Dendritic cell treated with granulocyte-macrophage colony-stimulating factor and Interleukin-4, amounts not matched to agents 40 ng/mL and 50 ng/mL, for 4 days (primary cell): Measurements from ENCODE around the gene ZFYVE28.

ENCODE experiments used
- H3K27ac Mint-ChIP-seq: one replicate; pipeline ENCODE4 v1.8.0; 2022; ENCODE audit warnings: mild to moderate bottlenecking, mixed read lengths
- H3K27me3 Mint-ChIP-seq: one replicate; pipeline ENCODE4 v1.8.0; 2022; ENCODE audit warnings: mild to moderate bottlenecking, mixed read lengths
- H3K36me3 Mint-ChIP-seq: one replicate; pipeline ENCODE4 v1.8.0; 2022; ENCODE audit warnings: low read depth, mixed read lengths
- H3K4me1 Mint-ChIP-seq: one replicate; pipeline ENCODE4 v1.8.0; 2022; ENCODE audit warnings: low read depth, mixed read lengths
- H3K4me3 Mint-ChIP-seq: one replicate; pipeline ENCODE4 v1.8.0; 2022; ENCODE audit warnings: mild to moderate bottlenecking, moderate library complexity, mixed read lengths
- H3K9me3 Mint-ChIP-seq: one replicate; pipeline ENCODE4 v1.8.0; 2022; ENCODE audit warnings: mixed read lengths
- intact Hi-C: fragments of 100-400 bp; cut with micrococcal nuclease; formaldehyde crosslinking; loops from one replicate; pipeline ENCODE4 v1.15.0; 2022

The ZFYVE28 gene

DNA sequence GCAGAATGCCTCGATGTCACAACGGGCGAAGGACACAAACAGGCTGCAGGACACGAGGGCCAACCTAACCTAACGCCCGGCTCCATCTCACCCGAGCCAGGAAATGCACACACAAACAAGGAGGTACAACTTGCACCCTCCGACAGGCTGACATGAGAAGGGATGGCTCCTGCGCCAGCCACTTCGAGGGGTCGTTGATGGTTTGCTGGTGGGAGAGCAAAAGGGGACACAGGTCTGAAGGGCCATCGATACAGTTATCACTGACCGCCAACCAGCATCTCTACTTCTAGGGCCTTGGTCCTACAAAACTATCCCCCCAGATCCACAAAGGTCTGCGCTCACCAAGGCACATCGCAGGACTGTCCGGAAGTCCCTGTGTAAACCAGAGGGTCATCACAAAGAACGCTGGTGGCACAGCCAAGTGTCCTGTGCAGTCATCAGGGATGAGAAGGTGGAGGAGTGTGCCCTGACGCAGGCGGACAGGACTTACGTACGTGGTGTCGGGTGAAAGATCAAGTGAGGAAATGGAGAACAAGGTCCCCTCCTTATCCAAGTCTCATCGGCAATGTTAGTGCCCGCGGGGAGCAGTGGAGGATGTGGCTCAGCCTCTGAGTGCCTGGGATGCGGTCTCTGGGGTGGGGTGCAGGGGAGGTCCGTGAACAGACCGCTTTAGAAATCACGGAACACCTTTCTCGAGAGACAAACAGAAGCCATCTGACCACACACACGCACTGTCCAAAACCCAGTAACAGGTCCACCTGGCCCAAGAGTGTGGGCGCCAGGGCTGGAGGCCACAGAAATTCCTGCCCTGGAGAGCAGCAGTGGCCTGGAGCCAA lies 163.6 kb downstream of the ZFYVE28 start:
- Mint-ChIP-seq H3K27me3 (no peaks in the 10 kb centered on the region), H3K4me1 (peaks cover 31% of the 10 kb centered on the region), H3K36me3 (peaks cover 100% of the 10 kb centered on the region), H3K9me3 (no peaks in the 10 kb centered on the region), H3K4me3 (no peak overlapping the region), H3K27ac (no peak overlapping the region)
- intact Hi-C loops, result no loop called here

DNA sequence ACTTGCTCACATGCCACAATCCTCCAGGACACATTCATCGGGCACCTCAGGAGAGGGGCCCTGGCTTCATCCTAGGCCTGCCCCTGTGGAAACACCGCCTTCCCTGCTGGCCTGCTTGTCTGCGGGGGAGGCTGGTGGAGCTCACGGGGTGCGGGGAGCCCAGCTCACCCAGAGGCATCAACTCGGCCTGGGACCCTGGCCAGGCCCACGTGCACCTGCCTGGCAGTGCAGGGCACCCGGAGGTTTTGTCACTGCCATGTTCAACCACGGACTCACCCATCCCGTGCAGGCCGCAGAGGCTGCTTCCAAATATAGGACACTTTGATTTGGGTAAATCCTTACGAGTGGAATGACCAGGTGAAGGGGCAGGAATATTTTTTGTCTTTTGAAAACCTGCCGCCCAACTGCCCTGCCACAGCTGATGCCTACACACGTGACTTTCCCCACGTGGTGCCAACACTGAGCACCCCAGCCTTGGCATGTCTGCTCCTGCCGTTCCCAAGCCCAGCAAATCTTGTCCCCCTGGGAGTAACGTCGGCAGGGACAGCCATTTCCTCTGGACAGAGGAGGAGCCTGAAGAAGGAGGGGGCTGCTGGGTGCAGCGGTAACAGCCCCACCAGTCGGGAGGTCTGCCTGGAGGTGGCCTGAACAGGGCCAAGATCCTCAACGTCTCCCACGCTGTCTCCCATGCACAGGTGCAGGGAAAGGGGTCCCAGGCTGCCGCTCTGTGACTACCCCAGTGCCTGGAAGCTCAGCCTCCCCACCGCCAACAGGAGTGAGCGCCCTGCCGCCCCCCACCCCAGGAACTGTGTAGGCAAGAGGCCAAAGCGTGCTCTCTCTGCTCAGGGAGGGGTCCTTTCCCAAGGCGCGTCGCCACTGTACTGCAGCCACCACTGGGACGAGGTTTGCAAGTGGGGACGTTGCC lies 165.0 kb downstream of the ZFYVE28 start:
- intact Hi-C loops, result no loop called here
- H3K36me3 Mint-ChIP-seq, result peaks cover 100% of the 10 kb centered on the region
- H3K4me3 Mint-ChIP-seq, result no peak overlapping the region
- peaks cover 25% of the 10 kb centered on the region for H3K4me1 Mint-ChIP-seq
- no peak overlapping the region for H3K27ac Mint-ChIP-seq
- no peaks in the 10 kb centered on the region for H3K9me3 Mint-ChIP-seq
- no peaks in the 10 kb centered on the region for H3K27me3 Mint-ChIP-seq

DNA sequence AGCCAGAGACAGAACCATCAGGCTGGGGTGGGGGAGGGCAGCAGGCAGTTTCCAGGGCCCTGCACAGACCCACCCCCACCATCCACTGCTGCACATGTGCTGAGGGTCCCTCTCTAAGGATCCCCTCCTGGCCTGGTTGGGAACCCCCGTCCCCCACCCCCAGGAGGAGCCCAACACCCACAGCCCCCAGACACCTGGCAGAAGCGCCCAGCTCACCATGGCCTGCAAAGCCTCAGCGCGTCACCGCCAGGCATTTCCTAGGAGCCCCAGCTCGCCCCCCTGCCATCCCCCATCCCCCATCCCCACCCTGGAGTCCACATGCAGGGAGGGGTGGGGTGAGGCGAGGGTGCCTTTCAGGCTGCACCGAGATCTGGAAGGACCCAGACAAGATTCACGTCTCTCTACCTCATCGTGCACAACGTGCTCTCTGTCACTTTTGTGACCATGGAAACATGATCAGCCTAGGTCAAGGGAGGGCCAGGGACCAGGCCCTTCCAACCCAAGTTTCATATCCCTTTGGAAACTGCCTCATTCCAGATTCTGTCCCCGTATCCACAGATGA lies 165.8 kb downstream of the ZFYVE28 start:
- H3K9me3 Mint-ChIP-seq, result no peaks in the 10 kb centered on the region
- H3K4me3 Mint-ChIP-seq, result no peak overlapping the region
- H3K27ac Mint-ChIP-seq, result no peak overlapping the region
- no peaks in the 10 kb centered on the region for H3K27me3 Mint-ChIP-seq
- peaks cover 18% of the 10 kb centered on the region for H3K4me1 Mint-ChIP-seq
- intact Hi-C loops, result no loop called here
- H3K36me3 Mint-ChIP-seq, result peaks cover 100% of the 10 kb centered on the region

DNA sequence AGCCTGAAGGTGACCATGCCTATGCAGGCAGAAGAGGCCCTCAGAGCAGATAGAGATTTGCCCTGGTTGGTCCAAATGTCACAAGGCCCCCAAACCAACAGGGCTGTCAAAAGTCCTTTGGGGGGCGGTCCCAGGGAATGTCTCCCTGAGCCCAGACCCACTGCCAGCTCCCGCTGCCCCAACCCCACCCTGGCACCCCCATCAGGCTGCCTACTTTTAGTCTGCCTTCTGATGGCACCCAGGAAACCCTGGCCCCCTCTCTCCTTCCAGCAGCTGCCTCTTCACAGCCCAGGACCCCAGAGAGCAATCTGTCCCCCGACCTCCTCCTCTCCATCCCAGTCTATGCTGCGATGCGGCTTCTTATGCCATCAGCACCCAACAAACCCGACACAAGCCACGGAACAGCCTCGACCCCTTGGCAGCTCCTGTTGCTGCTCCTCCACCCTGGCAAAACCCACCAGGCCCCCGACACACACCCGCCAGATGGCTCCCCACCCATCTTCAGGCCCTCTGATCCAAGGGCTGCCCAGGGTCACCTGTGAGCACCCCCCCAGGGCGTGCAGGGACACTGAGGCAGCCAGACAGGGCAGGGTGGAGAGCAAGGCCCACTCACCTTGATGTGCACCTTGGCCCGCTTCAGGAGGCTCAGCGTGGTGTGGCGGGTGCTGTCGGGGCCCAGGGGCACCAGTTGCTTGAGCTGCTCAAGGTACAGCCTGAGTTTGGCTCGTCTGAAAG lies 166.5 kb downstream of the ZFYVE28 start:
- Mint-ChIP-seq H3K36me3 (peaks cover 100% of the 10 kb centered on the region), H3K4me3 (no peak overlapping the region), H3K27ac (no peak overlapping the region), H3K9me3 (no peaks in the 10 kb centered on the region), H3K4me1 (peaks cover 13% of the 10 kb centered on the region), H3K27me3 (no peaks in the 10 kb centered on the region)
- intact Hi-C loops, result no loop called here

DNA sequence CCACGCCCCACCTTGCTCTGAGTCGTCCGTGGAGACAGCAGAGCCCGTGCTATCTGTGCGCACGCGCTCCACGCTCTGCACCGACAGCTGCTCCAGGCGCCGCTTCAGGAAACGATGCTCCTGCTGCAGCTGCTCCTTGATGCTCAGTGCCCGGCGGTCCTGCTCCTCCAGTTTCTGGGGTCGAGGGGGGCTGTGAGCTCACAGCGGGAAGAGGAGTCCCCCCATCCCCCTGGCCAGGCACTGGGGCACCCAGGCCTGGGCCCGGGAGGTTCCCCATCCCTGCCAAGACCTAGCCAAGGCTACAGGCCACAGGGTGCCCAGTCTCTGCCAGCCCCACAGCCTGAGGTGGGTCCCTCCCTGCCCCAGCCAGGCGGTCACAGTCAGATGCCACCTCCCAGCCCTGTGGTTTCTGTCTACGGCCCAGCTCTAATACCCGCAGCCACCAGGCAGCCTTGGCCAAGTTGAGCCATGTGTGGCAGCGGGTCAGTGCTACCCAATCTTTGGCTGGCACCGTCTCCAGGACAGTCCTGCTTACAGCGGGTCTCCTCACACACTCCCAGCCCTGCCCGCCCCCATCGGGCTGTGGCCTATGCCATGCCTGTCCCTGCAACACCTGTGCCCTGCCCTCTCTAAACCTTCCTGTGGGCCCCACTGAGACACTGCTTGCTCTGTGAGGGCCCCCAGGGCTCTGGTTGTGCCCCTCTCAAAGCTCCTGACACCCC lies 167.2 kb downstream of the ZFYVE28 start:
- intact Hi-C loops, result no loop called here
- H3K4me3 Mint-ChIP-seq, result no peak overlapping the region
- no peak overlapping the region for H3K27ac Mint-ChIP-seq
- peaks cover 15% of the 10 kb centered on the region for H3K4me1 Mint-ChIP-seq
- no peaks in the 10 kb centered on the region for H3K9me3 Mint-ChIP-seq
- no peaks in the 10 kb centered on the region for H3K27me3 Mint-ChIP-seq
- H3K36me3 Mint-ChIP-seq, result peaks cover 98% of the 10 kb centered on the region

DNA sequence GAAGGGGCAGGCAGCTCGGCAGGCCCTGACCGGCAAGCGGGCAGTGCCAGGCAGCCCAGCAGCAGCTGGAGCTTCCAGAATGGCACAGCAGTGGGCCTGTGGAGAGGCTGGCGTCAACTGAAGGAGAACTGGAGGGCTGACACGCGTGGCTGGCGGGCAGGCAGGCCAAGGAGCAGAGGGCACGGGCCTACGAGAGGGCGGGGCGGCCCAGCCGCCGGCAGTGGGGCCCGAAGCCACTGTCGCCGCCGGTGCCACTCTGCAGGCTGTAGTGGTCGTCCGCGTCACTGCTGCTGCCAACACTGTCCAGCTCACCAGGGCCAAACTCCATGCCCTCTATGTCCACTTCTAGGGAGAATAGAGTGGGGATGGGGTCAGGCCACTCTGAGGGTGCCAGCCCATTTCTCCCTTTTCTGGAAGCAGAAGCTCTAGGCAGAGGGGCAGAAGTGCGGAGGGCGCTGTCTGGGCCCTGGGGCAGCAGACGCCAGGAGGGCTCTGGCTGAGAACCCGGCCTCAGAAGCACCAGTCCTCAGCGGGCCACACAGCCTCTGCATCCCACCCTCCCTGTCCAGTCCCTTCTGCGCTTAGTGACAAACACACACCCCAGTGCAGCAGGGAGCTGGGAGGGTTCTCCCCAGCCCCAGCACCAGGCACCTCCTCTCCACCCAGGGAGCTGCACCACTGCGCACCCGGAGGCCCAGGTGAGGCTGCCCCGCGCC lies 167.9 kb downstream of the ZFYVE28 start:
- peaks cover 91% of the 10 kb centered on the region for H3K36me3 Mint-ChIP-seq
- no peaks in the 10 kb centered on the region for H3K27me3 Mint-ChIP-seq
- H3K27ac Mint-ChIP-seq, result no peak overlapping the region
- no peaks in the 10 kb centered on the region for H3K9me3 Mint-ChIP-seq
- H3K4me3 Mint-ChIP-seq, result no peak overlapping the region
- peaks cover 21% of the 10 kb centered on the region for H3K4me1 Mint-ChIP-seq
- intact Hi-C loops, result no loop called here

DNA sequence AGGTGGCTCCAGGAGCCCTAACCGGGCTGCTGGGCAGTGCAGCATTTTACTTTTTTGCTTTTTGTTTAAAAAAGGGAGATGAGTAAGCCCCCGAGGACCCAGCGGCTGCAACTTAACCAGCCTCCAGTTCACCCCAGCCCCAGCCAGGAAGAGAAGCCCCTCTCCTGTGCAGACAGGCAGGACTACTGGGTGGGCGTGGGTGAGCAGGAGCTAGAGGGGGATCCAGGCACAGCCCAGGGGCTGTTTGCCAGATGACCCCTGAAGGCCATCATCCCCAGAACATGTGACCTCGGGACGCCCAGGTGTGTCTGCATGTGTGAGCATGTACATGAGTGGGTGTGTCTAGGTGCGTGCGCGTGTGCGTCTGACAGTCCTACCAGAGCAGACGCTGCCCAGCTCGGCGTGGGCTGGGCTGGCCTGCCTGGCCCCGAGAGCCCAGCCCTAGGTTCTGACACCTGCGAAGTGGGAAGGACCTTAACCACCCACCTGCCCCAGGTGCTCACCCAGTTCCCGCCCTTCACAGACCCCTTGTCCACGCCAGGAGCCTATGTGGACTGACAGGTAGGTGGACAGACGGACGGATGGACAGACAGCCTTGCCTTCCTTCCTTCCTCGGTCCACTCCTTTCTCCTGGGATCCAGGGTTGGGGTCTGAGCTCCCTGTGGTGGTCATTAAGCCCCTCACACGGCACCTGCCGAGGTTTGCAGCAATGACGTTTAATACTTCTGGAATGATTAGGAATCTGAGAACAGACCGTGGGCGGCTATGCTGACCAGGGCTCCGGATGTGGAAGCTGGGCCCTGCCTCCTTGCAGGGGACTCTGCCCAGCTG lies 168.7 kb downstream of the ZFYVE28 start:
- Mint-ChIP-seq H3K4me1 (peaks cover 28% of the 10 kb centered on the region), H3K9me3 (no peaks in the 10 kb centered on the region), H3K36me3 (peaks cover 83% of the 10 kb centered on the region), H3K4me3 (no peak overlapping the region), H3K27ac (no peak overlapping the region), H3K27me3 (no peaks in the 10 kb centered on the region)
- intact Hi-C loops, result no loop called here

DNA sequence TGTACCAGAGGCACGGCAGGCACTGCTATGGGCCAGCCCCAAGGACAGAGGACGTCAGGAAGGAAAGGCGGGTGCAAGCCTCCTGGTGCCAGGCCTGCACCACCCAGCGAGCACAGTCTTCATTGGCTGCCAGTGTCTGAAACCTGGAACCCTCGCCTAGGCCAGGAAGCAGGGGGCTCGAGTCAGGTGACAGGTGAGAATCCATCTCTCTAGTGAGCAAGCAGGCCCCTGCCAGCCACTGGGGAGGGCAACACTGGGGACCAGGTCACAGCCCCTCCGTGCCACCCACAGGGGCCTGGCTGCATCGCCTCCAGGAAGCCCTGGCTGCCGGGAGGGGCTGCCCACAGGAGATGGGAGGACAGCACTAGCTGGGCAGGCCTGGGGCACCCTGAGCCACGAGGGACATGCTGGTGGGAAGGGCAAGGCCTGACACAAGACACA lies 169.6 kb downstream of the ZFYVE28 start:
- no peaks in the 10 kb centered on the region for H3K27me3 Mint-ChIP-seq
- H3K27ac Mint-ChIP-seq, result no peak overlapping the region
- no peaks in the 10 kb centered on the region for H3K9me3 Mint-ChIP-seq
- H3K4me3 Mint-ChIP-seq, result no peak overlapping the region
- H3K4me1 Mint-ChIP-seq, result peaks cover 36% of the 10 kb centered on the region
- peaks cover 74% of the 10 kb centered on the region for H3K36me3 Mint-ChIP-seq
- intact Hi-C loops, result no loop called here

DNA sequence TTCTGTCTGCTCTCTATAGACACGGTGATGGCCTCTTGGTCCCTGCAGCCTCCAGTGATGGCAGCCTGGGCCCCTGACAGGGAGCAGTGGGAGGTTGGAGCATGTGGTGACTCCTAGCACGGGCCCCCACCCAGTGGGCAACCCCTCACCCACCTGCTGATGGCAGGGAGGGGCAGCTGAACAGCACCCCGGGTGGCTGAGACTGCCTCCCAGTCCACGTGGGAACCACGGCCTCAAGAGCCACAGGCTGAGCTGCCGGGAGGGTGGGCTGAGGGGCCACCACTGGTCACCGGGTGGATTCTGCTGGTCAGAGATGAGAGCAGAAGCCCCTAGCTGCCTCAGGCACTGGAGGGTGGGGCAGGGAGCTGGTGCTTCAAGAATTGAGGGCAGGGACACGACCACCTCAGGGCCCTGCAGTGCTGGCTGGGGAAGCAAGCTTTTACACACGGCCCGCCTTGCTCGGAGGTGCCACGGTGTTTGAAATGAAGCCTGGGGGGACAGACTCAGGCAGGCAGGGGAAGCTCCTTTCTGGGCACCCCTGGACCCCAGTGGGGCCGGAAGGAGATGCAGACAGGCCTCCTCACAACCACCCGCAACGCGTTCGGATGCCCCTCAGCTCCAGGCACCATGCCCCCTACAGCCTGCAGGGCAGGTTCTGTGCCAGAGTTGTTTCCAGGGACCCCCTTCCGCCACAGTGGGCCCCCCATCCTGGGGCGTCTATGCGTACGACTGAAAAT lies 170.2 kb downstream of the ZFYVE28 start:
- no peak overlapping the region for H3K27ac Mint-ChIP-seq
- H3K36me3 Mint-ChIP-seq, result peaks cover 68% of the 10 kb centered on the region
- intact Hi-C loops, result no loop called here
- H3K27me3 Mint-ChIP-seq, result no peaks in the 10 kb centered on the region
- H3K4me1 Mint-ChIP-seq, result peaks cover 38% of the 10 kb centered on the region
- H3K4me3 Mint-ChIP-seq, result no peak overlapping the region
- H3K9me3 Mint-ChIP-seq, result no peaks in the 10 kb centered on the region

DNA sequence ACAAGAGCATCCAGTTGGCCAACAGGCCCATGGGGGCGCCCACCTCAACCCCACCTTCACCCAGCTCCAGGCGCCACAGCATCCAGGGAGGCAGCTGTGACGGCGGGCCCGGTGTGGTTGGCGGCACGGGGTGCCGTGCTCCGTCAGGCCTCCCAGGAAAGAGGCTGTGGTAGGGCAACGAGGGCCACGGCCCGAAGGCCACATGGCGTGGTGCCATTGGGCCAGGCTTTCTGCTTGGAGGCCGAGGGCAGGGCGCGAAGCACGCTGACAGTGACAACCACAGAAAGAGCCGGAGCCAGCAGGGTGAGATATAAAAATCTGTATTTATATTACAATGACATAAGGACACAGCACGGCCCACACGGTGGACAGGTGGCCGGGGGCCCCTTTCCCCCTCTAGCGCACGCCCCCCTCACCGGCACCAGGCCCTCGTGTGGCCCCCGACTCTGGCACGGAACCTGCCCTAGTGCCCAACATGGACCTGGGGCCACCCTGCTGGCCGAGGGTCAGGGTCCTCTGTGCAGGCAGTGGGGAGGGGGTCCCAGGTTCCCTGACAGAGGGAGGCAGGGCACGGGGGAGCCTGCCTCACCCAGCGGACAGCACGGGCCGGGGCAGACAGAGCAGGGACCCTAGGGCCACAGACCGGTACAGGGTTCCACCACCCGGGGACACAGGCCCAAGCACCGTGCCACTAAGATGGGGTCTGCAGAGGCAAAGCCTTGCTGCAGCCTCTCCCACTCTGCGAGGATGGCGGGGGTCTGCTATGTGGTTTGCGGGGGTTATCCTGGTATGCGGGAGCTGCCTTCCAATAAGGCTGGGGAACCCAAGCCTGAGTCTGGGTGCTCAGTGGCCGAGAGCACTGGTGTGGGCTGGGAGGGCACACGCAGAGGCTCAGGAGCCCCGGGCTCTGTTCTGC lies 171.1 kb downstream of the ZFYVE28 start:
- Mint-ChIP-seq H3K4me3 (no peak overlapping the region), H3K27ac (no peak overlapping the region), H3K27me3 (no peaks in the 10 kb centered on the region), H3K4me1 (peaks cover 34% of the 10 kb centered on the region), H3K36me3 (peaks cover 59% of the 10 kb centered on the region), H3K9me3 (no peaks in the 10 kb centered on the region)
- intact Hi-C loops, result no loop called here
